ENCODE results near the gene SQSTM1.

DNA sequence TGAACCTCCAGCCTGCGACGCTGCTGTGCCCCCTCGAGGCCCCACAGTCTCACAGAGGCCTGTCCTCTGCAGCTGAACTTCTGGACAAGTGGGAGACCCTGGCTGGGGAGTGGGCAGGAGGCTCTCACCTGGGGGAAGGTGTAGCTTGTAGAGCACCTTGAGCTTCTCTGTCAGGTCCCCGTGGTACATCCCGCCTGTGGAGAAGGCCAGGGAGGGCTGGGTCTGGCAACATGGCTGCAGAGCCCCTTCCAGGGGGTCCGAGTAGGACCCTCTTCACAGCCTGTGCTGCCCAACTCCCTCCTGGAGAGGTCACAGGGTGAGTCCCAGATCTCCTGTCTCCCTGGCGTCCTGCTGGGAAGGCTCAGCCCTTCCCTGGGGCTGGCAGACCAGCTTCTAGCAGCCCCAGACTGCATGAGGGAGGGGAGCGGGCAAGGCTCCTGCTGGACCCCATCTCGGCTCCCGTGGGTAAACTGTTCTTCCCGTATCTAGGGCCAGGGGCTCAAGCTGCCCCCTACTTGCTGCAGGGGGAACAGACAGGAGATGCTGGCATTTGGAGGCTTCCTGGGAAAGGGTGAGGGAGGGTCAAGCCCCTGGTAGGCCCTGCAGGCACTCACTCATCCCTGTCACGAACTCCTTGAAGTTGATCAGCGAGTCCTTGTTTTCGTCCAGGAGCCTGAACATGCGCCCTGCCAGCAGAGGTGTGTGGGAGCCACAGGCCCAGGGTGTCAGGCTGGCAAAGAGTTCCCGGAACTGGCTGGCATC, 49.1 kb downstream of the SQSTM1 start:
- TF ChIP-seq, protein P1, sequence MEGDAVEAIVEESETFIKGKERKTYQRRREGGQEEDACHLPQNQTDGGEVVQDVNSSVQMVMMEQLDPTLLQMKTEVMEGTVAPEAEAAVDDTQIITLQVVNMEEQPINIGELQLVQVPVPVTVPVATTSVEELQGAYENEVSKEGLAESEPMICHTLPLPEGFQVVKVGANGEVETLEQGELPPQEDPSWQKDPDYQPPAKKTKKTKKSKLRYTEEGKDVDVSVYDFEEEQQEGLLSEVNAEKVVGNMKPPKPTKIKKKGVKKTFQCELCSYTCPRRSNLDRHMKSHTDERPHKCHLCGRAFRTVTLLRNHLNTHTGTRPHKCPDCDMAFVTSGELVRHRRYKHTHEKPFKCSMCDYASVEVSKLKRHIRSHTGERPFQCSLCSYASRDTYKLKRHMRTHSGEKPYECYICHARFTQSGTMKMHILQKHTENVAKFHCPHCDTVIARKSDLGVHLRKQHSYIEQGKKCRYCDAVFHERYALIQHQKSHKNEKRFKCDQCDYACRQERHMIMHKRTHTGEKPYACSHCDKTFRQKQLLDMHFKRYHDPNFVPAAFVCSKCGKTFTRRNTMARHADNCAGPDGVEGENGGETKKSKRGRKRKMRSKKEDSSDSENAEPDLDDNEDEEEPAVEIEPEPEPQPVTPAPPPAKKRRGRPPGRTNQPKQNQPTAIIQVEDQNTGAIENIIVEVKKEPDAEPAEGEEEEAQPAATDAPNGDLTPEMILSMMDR (IDR thresholded peaks at IDR 0.05; ENCODE audit: poor library complexity) = no peak
- no peak for TF ChIP-seq EZH2 (IDR thresholded peaks at IDR 0.05; ENCODE audit: borderline replicate concordance)

Data from hepatocyte (in vitro differentiated cells).